Measurements from ENCODE around the gene SMIM14. TPM values are rescaled to one million over a fixed set of nuclear protein-coding genes. Genes with fewer than 3 reads are reported as not detected.

SMIM14 gene
- total and polyA plus RNA-seq, 9 of the 15 experiments (the other 6 are each of a cell fraction or from before 2014, with no cell fraction given) = 0.98 to 3.7 (median 2.2) TPM

DNA sequence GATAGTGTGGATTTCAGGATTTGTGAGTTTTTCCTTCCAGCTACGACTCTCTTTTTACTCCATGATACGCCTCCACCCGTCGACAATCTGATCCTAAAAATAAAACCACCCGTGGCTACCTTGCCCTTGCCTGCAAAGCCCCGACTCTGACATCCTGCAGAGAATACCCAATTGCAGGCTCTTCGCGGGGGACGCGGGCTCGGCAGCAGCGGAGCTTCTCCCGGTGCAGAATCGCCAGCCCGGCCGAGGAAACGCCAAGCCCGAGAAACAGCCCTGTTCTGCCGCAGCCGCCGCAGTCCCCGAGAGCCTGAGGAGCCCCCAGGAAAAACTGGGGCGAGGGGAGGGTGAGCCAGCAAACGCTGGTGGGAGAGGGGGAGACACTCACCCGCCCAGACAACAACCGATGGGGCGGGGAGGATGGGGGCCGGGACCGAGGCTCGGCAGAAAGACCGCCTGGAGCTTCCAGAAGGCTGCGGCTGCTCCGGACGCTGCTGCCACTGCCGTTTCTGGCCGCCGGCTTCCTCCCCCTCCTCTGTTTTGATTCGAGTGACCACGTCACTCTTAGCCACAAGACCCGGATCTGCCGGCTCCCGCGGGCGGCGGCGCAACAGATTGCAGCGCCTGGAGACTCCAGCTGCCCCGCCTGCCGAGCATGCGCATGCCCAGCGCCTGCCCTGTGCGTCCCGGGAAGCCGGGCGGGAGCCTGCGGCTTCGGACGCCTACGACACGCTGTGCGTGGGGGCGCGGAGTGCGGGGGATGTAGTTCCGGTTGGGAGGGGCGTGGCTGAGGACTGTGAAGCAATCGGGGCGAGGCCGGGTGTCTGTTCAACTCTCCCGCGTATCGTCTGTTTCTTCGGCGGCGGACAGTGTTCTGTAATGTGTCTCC lies at the start of gene SMIM14 (continued):
- peak; percentile 22 for TF ChIP-seq HNRNPK (IDR thresholded peaks at IDR 0.05; ENCODE audit: low read depth, low read length, poor library complexity, severe bottlenecking)
- TF ChIP-seq TAF15 (IDR thresholded peaks at IDR 0.05; ENCODE audit: low read depth, low read length) = no peak
- no peak for TF ChIP-seq MAFG (tag; conservative IDR thresholded peaks at IDR 0.05)
- no peak for TF ChIP-seq PHB (CRISPR knock-in tag; IDR thresholded peaks at IDR 0.05)
- TF ChIP-seq IRF2 (CRISPR knock-in tag; IDR thresholded peaks at IDR 0.05) = no peak
- no peak for TF ChIP-seq ZNF224 (CRISPR knock-in tag; IDR thresholded peaks at IDR 0.05)
- peak; percentile 69 for TF ChIP-seq LCOR (CRISPR knock-in tag; IDR thresholded peaks at IDR 0.05)
- TF ChIP-seq ZNF316 (IDR thresholded peaks at IDR 0.05) = no peak
- no peak for TF ChIP-seq PPARD (CRISPR knock-in tag; IDR thresholded peaks at IDR 0.05)
- TF ChIP-seq RNF2 (IDR thresholded peaks at IDR 0.05) = peak; percentile 93
- peak; percentile 36 for TF ChIP-seq RBM22 (IDR thresholded peaks at IDR 0.05; ENCODE audit: low read depth, low read length, poor library complexity, severe bottlenecking)
- TF ChIP-seq TCFL5 (CRISPR knock-in tag; conservative IDR thresholded peaks at IDR 0.05) = no peak
- TF ChIP-seq ZNF518B (CRISPR knock-in tag; IDR thresholded peaks at IDR 0.05) = no peak
- TF ChIP-seq ZNF354B (CRISPR knock-in tag; IDR thresholded peaks at IDR 0.05) = no peak
- TF ChIP-seq SP2 (IDR thresholded peaks at IDR 0.05; ENCODE audit: extremely low read depth, low read depth, low read length, poor library complexity, severe bottlenecking) = no peak
- no peak; the same call in 1 of the 2 replicates for TF ChIP-seq MITF (IDR thresholded peaks at IDR 0.05)
- TF ChIP-seq, protein P1, sequence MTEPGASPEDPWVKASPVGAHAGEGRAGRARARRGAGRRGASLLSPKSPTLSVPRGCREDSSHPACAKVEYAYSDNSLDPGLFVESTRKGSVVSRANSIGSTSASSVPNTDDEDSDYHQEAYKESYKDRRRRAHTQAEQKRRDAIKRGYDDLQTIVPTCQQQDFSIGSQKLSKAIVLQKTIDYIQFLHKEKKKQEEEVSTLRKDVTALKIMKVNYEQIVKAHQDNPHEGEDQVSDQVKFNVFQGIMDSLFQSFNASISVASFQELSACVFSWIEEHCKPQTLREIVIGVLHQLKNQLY (CRISPR knock-in tag; conservative IDR thresholded peaks at IDR 0.05) = no peak
- peak in 1 of 2 experiments; percentile 78; a peak in 1 of 4 replicates for TF ChIP-seq HDAC1 (IDR thresholded peaks at IDR 0.05)
- no peak for TF ChIP-seq SNIP1 (IDR thresholded peaks at IDR 0.05; ENCODE audit: low read depth)
- TF ChIP-seq ZFP1 (CRISPR knock-in tag; IDR thresholded peaks at IDR 0.05) = no peak
- peak; percentile 74 for TF ChIP-seq BHLHE40 (IDR thresholded peaks at IDR 0.05; ENCODE audit: low read length)

All from K562 (cell line).